Astrocyte (in vitro differentiated cells and primary cell): Measurements from ENCODE around the gene CDR2L. TPM values are rescaled to one million over a fixed set of nuclear protein-coding genes. Genes with fewer than 3 reads are reported as not detected.
"Not testable (repeated sequence)": the region's sequence is repeated elsewhere in the genome, so short reads cannot be mapped to it uniquely, and the experiment has no call there.

Experiments used
- DNase-seq: peaks from one replicate; pipeline ENCODE4 v3.0.0-alpha.2; 2010; ENCODE audit warnings: low read depth
- FAIRE-seq: peaks from 2 replicates; lab custom pipeline; 2011; peaks lifted over from hg19 to GRCh38; lab: Jason Lieb, UNC
- H2AFZ ChIP-seq: 2 replicates; pipeline ENCODE4 v1.6.0; 2012; ENCODE audit warnings: low read depth, low read length, inconsistent platforms
- H3K27ac ChIP-seq: 2 replicates; pipeline ENCODE4 v1.5.1; 2011; ENCODE audit warnings: low read depth, low read length, inconsistent platforms
- H3K27me3 ChIP-seq: 2 replicates; pipeline ENCODE4 v1.6.0; 2011; ENCODE audit warnings: low read length, inconsistent platforms; ENCODE audit not compliant: insufficient read depth
- H3K36me3 ChIP-seq: 2 replicates; pipeline ENCODE4 v1.5.1; 2011; ENCODE audit warnings: low read length, inconsistent platforms; ENCODE audit not compliant: insufficient read depth
- H3K4me1 ChIP-seq: 2 replicates; pipeline ENCODE4 v1.5.1; 2011; ENCODE audit warnings: low read length, inconsistent platforms; ENCODE audit not compliant: insufficient read depth
- H3K4me2 ChIP-seq: 2 replicates; pipeline ENCODE4 v1.6.0; 2012; ENCODE audit warnings: low read length, inconsistent platforms
- H3K4me3 ChIP-seq: 2 replicates; pipeline ENCODE4 v1.5.1; 2011; ENCODE audit warnings: low read depth, mild to moderate bottlenecking, low read length, inconsistent platforms; ENCODE audit not compliant: insufficient read depth
- H3K79me2 ChIP-seq: 2 replicates; pipeline ENCODE4 v1.6.0; 2012; ENCODE audit warnings: mild to moderate bottlenecking, low read length, inconsistent platforms; ENCODE audit not compliant: insufficient read depth
- H3K9ac ChIP-seq: 2 replicates; pipeline ENCODE4 v1.6.0; 2012; ENCODE audit warnings: mild to moderate bottlenecking, low read length, inconsistent platforms
- H3K9me3 ChIP-seq: 2 replicates; pipeline ENCODE4 v1.5.1; 2012; ENCODE audit warnings: low read depth, mild to moderate bottlenecking, low read length, inconsistent platforms; ENCODE audit not compliant: insufficient read depth
- H4K20me1 ChIP-seq: 2 replicates; pipeline ENCODE4 v1.6.0; 2012; ENCODE audit warnings: low read length, inconsistent platforms; ENCODE audit not compliant: insufficient read depth
- H3K27ac Mint-ChIP-seq: one replicate; pipeline ENCODE4 v1.8.0; 2021; ENCODE audit warnings: mild to moderate bottlenecking, mixed read lengths; ENCODE audit not compliant: unreplicated experiment
- H3K27me3 Mint-ChIP-seq: one replicate; pipeline ENCODE4 v1.8.0; 2021; ENCODE audit warnings: low read depth, mixed read lengths; ENCODE audit not compliant: unreplicated experiment
- H3K36me3 Mint-ChIP-seq: one replicate; pipeline ENCODE4 v1.8.0; 2021; ENCODE audit warnings: low read depth, mixed read lengths; ENCODE audit not compliant: unreplicated experiment
- H3K4me1 Mint-ChIP-seq: one replicate; pipeline ENCODE4 v1.8.0; 2021; ENCODE audit warnings: low read depth, mixed read lengths; ENCODE audit not compliant: unreplicated experiment
- H3K4me3 Mint-ChIP-seq: one replicate; pipeline ENCODE4 v1.8.0; 2021; ENCODE audit warnings: mild to moderate bottlenecking, moderate library complexity, mixed read lengths; ENCODE audit not compliant: unreplicated experiment
- H3K9me3 Mint-ChIP-seq: one replicate; pipeline ENCODE4 v1.8.0; 2021; ENCODE audit warnings: mild to moderate bottlenecking, mixed read lengths; ENCODE audit not compliant: unreplicated experiment
- CTCF ChIP-seq: IDR thresholded peaks from 2 replicates; pipeline ENCODE4 v1.5.1; 2011; ENCODE audit warnings: low read depth, mild to moderate bottlenecking, inconsistent platforms, low read length, moderate library complexity; ENCODE audit not compliant: insufficient read depth
- EZH2 ChIP-seq: IDR thresholded peaks from 2 replicates; pipeline ENCODE4 v1.6.1; 2012; ENCODE audit warnings: mild to moderate bottlenecking, low read length, inconsistent platforms; ENCODE audit not compliant: insufficient read depth
- total RNA-seq: library from RNA; stranded (reverse); gene quantifications from 2 replicates; pipeline ENCODE4 v1.2.1, GENCODE V29; 2021

The CDR2L gene
- total RNA-seq, 1 donor from 2014 or later, result 59.1 TPM

GRCh38 chr17:74981979-74982662 is 5.3 kb upstream of the CDR2L start:
- H3K27ac Mint-ChIP-seq, result peak overlapping the region; percentile 98
- peaks cover 6% of the 10 kb centered on the region for H3K4me1 Mint-ChIP-seq
- H3K4me3 ChIP-seq, result peak overlapping the region; percentile 72
- peak overlapping the region; percentile 37 for H3K27ac ChIP-seq
- peaks cover 16% of the 10 kb centered on the region for H3K4me1 ChIP-seq
- H3K4me2 ChIP-seq, result peak overlapping the region; percentile 95
- no peaks in the 10 kb centered on the region for H3K9me3 Mint-ChIP-seq
- no peaks in the 10 kb centered on the region for H4K20me1 ChIP-seq
- no peaks in the 10 kb centered on the region for H3K36me3 ChIP-seq
- FAIRE-seq, result no peak
- peak overlapping the region; percentile 98 for H2AFZ ChIP-seq
- no peaks in the 10 kb centered on the region for H3K9me3 ChIP-seq
- peaks cover 8% of the 10 kb centered on the region for H3K27me3 Mint-ChIP-seq
- H3K79me2 ChIP-seq, result no peaks in the 10 kb centered on the region
- H3K4me3 Mint-ChIP-seq, result peak overlapping the region; percentile 92
- no peaks in the 10 kb centered on the region for H3K36me3 Mint-ChIP-seq
- peak overlapping the region; percentile 83 for H3K9ac ChIP-seq
- TF ChIP-seq EZH2, result no peak
- TF ChIP-seq CTCF, result no peak
- H3K27me3 ChIP-seq, result no peaks in the 10 kb centered on the region
- no peak for DNase-seq

- H3K79me2 ChIP-seq, H3K36me3 Mint-ChIP-seq, H3K4me1 Mint-ChIP-seq, H3K27ac ChIP-seq, H4K20me1 ChIP-seq, DNase-seq, H3K9me3 Mint-ChIP-seq, FAIRE-seq, H3K36me3 ChIP-seq, H3K9me3 ChIP-seq, H3K27me3 ChIP-seq, H3K27me3 Mint-ChIP-seq: not testable (repeated sequence)
- Histone ChIP-seq H3K4me2 (peak overlapping the region; percentile 95), H3K4me1 (peaks cover 17% of the 10 kb centered on the region), H3K4me3 (peak overlapping the region; percentile 72), H2AFZ (peak overlapping the region; percentile 98), H3K9ac (peak overlapping the region; percentile 83)
- Mint-ChIP-seq H3K27ac (peak overlapping the region; percentile 86), H3K4me3 (peak overlapping the region; percentile 88)
These were observed 4.6 kb upstream of the CDR2L start for GRCh38 chr17:74982663-74983313.

- no peak overlapping the region for H3K4me3 ChIP-seq
- Mint-ChIP-seq H3K9me3 (no peaks in the 10 kb centered on the region), H3K27me3 (no peaks in the 10 kb centered on the region), H3K36me3 (no peaks in the 10 kb centered on the region), H3K27ac (no peak overlapping the region), H3K4me1 (peaks cover 13% of the 10 kb centered on the region), H3K4me3 (peak overlapping the region; percentile 40)
- H3K9me3 ChIP-seq, result no peaks in the 10 kb centered on the region
- H3K9ac ChIP-seq, result no peak overlapping the region
- DNase-seq, result no peak
- FAIRE-seq, result no peak
- peaks cover 18% of the 10 kb centered on the region for H4K20me1 ChIP-seq
- H3K36me3 ChIP-seq, result no peaks in the 10 kb centered on the region
- H3K79me2 ChIP-seq, result peaks cover 28% of the 10 kb centered on the region
- no peak overlapping the region for H2AFZ ChIP-seq
- peaks cover 30% of the 10 kb centered on the region for H3K4me1 ChIP-seq
- H3K27me3 ChIP-seq, result no peaks in the 10 kb centered on the region
- TF ChIP-seq EZH2 (no peak), CTCF (no peak)
- H3K4me2 ChIP-seq, result no peak overlapping the region
- H3K27ac ChIP-seq, result no peak overlapping the region
These were observed 1.2 kb upstream of the CDR2L start for GRCh38 chr17:74986206-74986576.
